ENCODE data around the gene SAMD8. TPM values are rescaled to one million over a fixed set of nuclear protein-coding genes. Genes with fewer than 3 reads are reported as not detected.

The SAMD8 gene
- polyA plus RNA-seq, 3 donors: 13.0 to 18.8 (median 13.7) TPM

DNA sequence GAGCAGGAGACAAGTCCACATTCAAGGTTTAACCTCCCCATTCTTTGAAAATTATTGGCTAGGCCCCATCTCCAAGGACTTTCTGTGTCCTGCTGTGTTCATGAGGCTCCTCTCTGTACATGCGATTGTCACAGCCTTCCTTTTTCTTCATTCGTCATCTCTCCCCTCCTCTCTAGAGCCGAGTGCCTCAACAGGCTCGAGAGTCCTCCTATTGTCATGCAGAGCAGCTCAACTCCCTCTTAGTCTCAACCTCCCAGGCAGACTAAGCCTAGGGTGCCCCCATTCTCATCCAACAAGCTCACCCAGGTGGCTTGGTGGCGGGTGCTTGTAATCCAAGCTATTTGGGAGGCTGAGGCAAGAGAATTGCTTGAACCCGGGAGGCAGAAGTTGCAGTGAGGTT is 35.1 kb upstream of the SAMD8 start:
- no peaks in the 10 kb centered on the region for H3K27me3 Mint-ChIP-seq (ENCODE audit: low read depth in 3 of 3)
- Histone ChIP-seq H3K79me2 (ENCODE audit: insufficient read depth, low read length) (no peaks in the 10 kb centered on the region), H3K27ac (ENCODE audit: low read depth in 1 of 2, low read length in 2 of 2) (no peak overlapping the region), H3K4me2 (replicated peaks; ENCODE audit: extremely low read depth, low read length, poor library complexity, severe bottlenecking) (no peak overlapping the region), H3K36me3 (replicated peaks in 1 of 2; ENCODE audit: control insufficient read depth in 1 of 2, insufficient read depth in 2 of 2, low read length in 2 of 2) (no peaks in the 10 kb centered on the region), H3K9me3 (replicated peaks in 1 of 2; ENCODE audit: control insufficient read depth in 1 of 2, insufficient read depth in 1 of 2, low read length in 2 of 2) (peaks cover 0 to 2% of the 10 kb centered on the region in 2 donors), H3K4me1 (ENCODE audit: control insufficient read depth in 1 of 2, insufficient read depth in 2 of 2, low read length in 2 of 2) (no peaks in the 10 kb centered on the region), H2AFZ (ENCODE audit: insufficient read depth, low read depth, low read length, poor library complexity, severe bottlenecking) (no peak overlapping the region), H3K9ac (ENCODE audit: insufficient read depth, low read length, poor library complexity, severe bottlenecking) (no peak overlapping the region), H3K27me3 (ENCODE audit: control insufficient read depth in 2 of 2, insufficient read depth in 2 of 2, low read length in 2 of 2) (no peaks in the 10 kb centered on the region), H3K4me3 (replicated peaks in 1 of 3; ENCODE audit: low read depth in 2 of 3, low read length in 3 of 3) (no peak overlapping the region), H4K20me1 (ENCODE audit: insufficient read depth, low read length) (no peaks in the 10 kb centered on the region)
- H3K36me3 Mint-ChIP-seq: no peaks in the 10 kb centered on the region
- no peaks in the 10 kb centered on the region for H3K4me1 Mint-ChIP-seq
- H3K9me3 Mint-ChIP-seq: peaks cover under 1 to 4% (median 2%) of the 10 kb centered on the region in 7 donors
- intact Hi-C loops (cut with micrococcal nuclease): no loop called here
- WGBS (ENCODE audit: insufficient coverage): 88% methylated on average over 4 of the region's 6 CpGs
- TF ChIP-seq, protein P1, sequence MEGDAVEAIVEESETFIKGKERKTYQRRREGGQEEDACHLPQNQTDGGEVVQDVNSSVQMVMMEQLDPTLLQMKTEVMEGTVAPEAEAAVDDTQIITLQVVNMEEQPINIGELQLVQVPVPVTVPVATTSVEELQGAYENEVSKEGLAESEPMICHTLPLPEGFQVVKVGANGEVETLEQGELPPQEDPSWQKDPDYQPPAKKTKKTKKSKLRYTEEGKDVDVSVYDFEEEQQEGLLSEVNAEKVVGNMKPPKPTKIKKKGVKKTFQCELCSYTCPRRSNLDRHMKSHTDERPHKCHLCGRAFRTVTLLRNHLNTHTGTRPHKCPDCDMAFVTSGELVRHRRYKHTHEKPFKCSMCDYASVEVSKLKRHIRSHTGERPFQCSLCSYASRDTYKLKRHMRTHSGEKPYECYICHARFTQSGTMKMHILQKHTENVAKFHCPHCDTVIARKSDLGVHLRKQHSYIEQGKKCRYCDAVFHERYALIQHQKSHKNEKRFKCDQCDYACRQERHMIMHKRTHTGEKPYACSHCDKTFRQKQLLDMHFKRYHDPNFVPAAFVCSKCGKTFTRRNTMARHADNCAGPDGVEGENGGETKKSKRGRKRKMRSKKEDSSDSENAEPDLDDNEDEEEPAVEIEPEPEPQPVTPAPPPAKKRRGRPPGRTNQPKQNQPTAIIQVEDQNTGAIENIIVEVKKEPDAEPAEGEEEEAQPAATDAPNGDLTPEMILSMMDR (IDR thresholded peaks at IDR 0.05): no peak
- no peak overlapping the region for H3K27ac Mint-ChIP-seq
- no peak overlapping the region for H3K4me3 Mint-ChIP-seq
- DNase-seq: no peak

DNA sequence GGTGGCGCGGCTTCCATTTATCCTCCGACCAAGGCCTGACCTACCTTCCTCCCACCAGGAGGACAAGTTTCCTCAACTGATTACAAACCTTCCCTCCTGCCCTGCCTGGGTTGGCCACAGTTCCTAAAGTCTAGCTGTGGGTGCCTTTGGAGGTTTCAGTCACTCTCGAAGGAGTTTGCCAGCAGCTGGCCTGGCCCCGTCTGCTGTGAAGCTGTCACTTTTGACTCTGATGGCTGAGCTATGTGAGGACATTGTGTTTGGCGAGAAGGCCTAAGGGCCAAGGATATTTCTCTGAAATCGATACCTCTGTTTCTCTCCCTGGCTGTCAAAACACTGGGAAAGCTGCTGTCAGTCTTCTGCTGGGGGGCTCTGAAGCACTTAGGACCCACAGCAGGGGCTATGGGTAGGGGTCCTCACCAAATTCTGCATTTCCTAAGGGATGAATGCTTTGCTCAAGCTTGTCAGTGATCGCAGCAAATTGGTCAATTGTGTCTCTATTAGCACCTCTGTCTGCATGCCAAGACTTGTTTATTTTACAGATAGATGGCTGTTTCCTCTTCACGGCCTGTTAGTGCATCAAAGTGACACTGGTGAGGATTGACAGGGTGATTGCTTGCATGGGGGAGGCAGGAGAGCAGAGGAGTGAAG is 31.9 kb upstream of the SAMD8 start:
- H3K27ac ChIP-seq (ENCODE audit: low read depth in 1 of 2, low read length in 2 of 2): no peak overlapping the region
- no peaks in the 10 kb centered on the region for H3K4me1 Mint-ChIP-seq
- no peak overlapping the region for H3K4me3 Mint-ChIP-seq
- no peaks in the 10 kb centered on the region for H3K27me3 ChIP-seq (ENCODE audit: control insufficient read depth in 2 of 2, insufficient read depth in 2 of 2, low read length in 2 of 2)
- H3K4me1 ChIP-seq (ENCODE audit: control insufficient read depth in 1 of 2, insufficient read depth in 2 of 2, low read length in 2 of 2): no peaks in the 10 kb centered on the region
- no peaks in the 10 kb centered on the region for H3K36me3 Mint-ChIP-seq
- H3K9ac ChIP-seq (ENCODE audit: insufficient read depth, low read length, poor library complexity, severe bottlenecking): no peak overlapping the region
- intact Hi-C loops (cut with micrococcal nuclease): no loop called here
- TF ChIP-seq, protein P1 (IDR thresholded peaks at IDR 0.05): no peak
- H3K9me3 ChIP-seq (replicated peaks in 1 of 2; ENCODE audit: control insufficient read depth in 1 of 2, insufficient read depth in 1 of 2, low read length in 2 of 2): peaks cover 0 to 7% of the 10 kb centered on the region in 2 donors
- H3K9me3 Mint-ChIP-seq: peaks cover 6 to 10% (median 7%) of the 10 kb centered on the region in 7 donors
- DNase-seq: no peak
- WGBS (ENCODE audit: insufficient coverage): 87% methylated on average over 5 of the region's 9 CpGs
- no peak overlapping the region for H3K4me3 ChIP-seq (replicated peaks in 1 of 3; ENCODE audit: low read depth in 2 of 3, low read length in 3 of 3)
- H2AFZ ChIP-seq (ENCODE audit: insufficient read depth, low read depth, low read length, poor library complexity, severe bottlenecking): no peak overlapping the region
- H3K36me3 ChIP-seq (replicated peaks in 1 of 2; ENCODE audit: control insufficient read depth in 1 of 2, insufficient read depth in 2 of 2, low read length in 2 of 2): no peaks in the 10 kb centered on the region
- H3K27ac Mint-ChIP-seq: no peak overlapping the region
- H3K79me2 ChIP-seq (ENCODE audit: insufficient read depth, low read length): no peaks in the 10 kb centered on the region
- H3K27me3 Mint-ChIP-seq (ENCODE audit: low read depth in 3 of 3): no peaks in the 10 kb centered on the region
- no peaks in the 10 kb centered on the region for H4K20me1 ChIP-seq (ENCODE audit: insufficient read depth, low read length)
- H3K4me2 ChIP-seq (replicated peaks; ENCODE audit: extremely low read depth, low read length, poor library complexity, severe bottlenecking): no peak overlapping the region

Measured in CD14-positive monocyte (primary cell).